WTC11 (cell line): ENCODE measurements around the gene TNFSF4.

ENCODE experiments used
- CREB1 ChIP-seq: sonication (generic); formaldehyde crosslinking; IDR thresholded peaks from 2 replicates; pipeline ENCODE4 v1.8.0; 2023; ENCODE audit warnings: mild to moderate bottlenecking, missing genetic modification reagents
- FOXP1 ChIP-seq: sonication (generic); formaldehyde crosslinking; IDR thresholded peaks from 2 replicates; pipeline ENCODE4 v1.8.0; 2022; ENCODE audit warnings: missing genetic modification reagents, mild to moderate bottlenecking, moderate library complexity, borderline replicate concordance
- GTF2I ChIP-seq: fragments of 250-450 bp; sonication (Bioruptor Pico); conservative IDR thresholded peaks from 2 replicates; pipeline ENCODE4 v1.4.0; 2021; ENCODE audit warnings: mild to moderate bottlenecking
- RELA ChIP-seq: sonication (generic); formaldehyde crosslinking; IDR thresholded peaks from 2 replicates; pipeline ENCODE4 v1.8.1; 2022; ENCODE audit warnings: missing genetic modification reagents, mild to moderate bottlenecking, borderline replicate concordance
- SMAD3 ChIP-seq: sonication (generic); formaldehyde crosslinking; IDR thresholded peaks from 2 replicates; pipeline ENCODE4 v1.8.0; 2022; ENCODE audit warnings: missing genetic modification reagents, mild to moderate bottlenecking, borderline replicate concordance
- SP1 ChIP-seq: sonication (generic); formaldehyde crosslinking; conservative IDR thresholded peaks from 2 replicates; pipeline ENCODE4 v1.8.1; 2022; ENCODE audit warnings: missing genetic modification reagents
- TP53 ChIP-seq: sonication (generic); formaldehyde crosslinking; IDR thresholded peaks from 2 replicates; pipeline ENCODE4 v1.8.1; 2023; ENCODE audit warnings: mild to moderate bottlenecking, missing genetic modification reagents
- ZNF232 ChIP-seq: sonication (generic); formaldehyde crosslinking; IDR thresholded peaks from 2 replicates; pipeline ENCODE4 v1.8.0; 2022; ENCODE audit warnings: mild to moderate bottlenecking, missing genetic modification reagents
- TF ChIP-seq, protein P1 (sequence below): fragments of 200-600 bp; IDR thresholded peaks from 2 replicates; pipeline ENCODE4 v1.8.0; 2022; ENCODE audit warnings: antibody characterized with exemption
- TF ChIP-seq, protein P2 (sequence below): sonication (generic); formaldehyde crosslinking; IDR thresholded peaks from 2 replicates; pipeline ENCODE4 v1.8.1; 2022; ENCODE audit warnings: mild to moderate bottlenecking, moderate library complexity, missing genetic modification reagents
- TF ChIP-seq, protein P3 (sequence below): sonication (generic); formaldehyde crosslinking; IDR thresholded peaks from 2 replicates; pipeline ENCODE4 v1.8.1; 2023; ENCODE audit warnings: mild to moderate bottlenecking, missing genetic modification reagents, moderate library complexity
- TF ChIP-seq, protein P4 (sequence below): sonication (generic); formaldehyde crosslinking; conservative IDR thresholded peaks from 2 replicates; pipeline ENCODE4 v1.8.1; 2022; ENCODE audit warnings: mild to moderate bottlenecking, missing genetic modification reagents
- TF ChIP-seq, protein P5 (sequence below): sonication (generic); formaldehyde crosslinking; IDR thresholded peaks from 2 replicates; pipeline ENCODE4 v1.8.0; 2022; ENCODE audit warnings: mild to moderate bottlenecking, missing genetic modification reagents

DNA sequence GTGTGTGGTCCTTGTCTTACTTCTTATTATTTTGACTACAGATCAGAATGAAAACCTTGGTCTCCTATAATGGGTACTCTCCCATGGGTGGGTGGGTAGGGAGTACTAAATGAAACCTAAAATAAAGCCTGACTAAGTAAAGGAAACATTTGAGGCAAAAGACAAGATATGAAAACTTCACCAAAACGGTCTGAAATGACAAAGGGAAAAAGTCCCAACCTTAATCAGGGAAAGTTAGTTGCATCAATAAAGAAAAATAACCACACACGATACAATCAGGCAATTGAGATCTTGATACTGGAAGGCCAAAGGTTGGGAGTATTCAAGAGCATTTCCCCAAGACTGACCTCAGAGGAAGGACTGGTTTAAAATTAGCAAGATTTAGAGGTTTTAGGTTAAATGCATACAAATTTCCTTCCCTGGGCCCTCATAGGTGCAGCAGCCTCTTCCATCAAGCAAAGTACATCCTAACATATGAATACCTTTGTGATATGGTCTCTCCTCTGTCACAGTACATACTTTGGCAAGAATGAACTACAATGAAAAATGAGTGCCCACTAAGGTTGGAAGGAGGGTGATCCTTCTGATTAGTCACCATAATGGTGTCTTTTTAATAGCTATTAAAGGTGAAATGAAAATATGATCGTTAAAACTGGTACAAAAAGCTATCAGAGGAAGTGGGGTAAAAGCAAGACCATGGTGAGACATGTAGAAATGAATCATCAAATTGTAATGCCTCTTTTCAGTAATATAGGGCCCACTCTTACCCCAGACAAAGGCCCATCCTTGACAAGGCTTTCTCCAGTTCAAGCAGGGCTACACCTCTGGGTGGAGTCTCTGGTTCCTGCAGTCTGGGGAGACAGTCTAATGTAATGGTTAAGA, 15.3 kb upstream of the TNFSF4 start:
- no peak for TF ChIP-seq TP53 (CRISPR knock-in tag)
- no peak for TF ChIP-seq RELA (CRISPR knock-in tag)
- TF ChIP-seq, protein P1, sequence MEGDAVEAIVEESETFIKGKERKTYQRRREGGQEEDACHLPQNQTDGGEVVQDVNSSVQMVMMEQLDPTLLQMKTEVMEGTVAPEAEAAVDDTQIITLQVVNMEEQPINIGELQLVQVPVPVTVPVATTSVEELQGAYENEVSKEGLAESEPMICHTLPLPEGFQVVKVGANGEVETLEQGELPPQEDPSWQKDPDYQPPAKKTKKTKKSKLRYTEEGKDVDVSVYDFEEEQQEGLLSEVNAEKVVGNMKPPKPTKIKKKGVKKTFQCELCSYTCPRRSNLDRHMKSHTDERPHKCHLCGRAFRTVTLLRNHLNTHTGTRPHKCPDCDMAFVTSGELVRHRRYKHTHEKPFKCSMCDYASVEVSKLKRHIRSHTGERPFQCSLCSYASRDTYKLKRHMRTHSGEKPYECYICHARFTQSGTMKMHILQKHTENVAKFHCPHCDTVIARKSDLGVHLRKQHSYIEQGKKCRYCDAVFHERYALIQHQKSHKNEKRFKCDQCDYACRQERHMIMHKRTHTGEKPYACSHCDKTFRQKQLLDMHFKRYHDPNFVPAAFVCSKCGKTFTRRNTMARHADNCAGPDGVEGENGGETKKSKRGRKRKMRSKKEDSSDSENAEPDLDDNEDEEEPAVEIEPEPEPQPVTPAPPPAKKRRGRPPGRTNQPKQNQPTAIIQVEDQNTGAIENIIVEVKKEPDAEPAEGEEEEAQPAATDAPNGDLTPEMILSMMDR, result no peak
- TF ChIP-seq, protein P2, sequence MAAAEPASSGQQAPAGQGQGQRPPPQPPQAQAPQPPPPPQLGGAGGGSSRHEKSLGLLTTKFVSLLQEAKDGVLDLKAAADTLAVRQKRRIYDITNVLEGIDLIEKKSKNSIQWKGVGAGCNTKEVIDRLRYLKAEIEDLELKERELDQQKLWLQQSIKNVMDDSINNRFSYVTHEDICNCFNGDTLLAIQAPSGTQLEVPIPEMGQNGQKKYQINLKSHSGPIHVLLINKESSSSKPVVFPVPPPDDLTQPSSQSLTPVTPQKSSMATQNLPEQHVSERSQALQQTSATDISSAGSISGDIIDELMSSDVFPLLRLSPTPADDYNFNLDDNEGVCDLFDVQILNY (CRISPR knock-in tag), result no peak
- TF ChIP-seq ZNF232 (CRISPR knock-in tag), result no peak
- TF ChIP-seq SP1 (CRISPR knock-in tag), result no peak
- TF ChIP-seq FOXP1 (CRISPR knock-in tag), result no peak
- TF ChIP-seq CREB1 (CRISPR knock-in tag), result no peak
- TF ChIP-seq, protein P3, sequence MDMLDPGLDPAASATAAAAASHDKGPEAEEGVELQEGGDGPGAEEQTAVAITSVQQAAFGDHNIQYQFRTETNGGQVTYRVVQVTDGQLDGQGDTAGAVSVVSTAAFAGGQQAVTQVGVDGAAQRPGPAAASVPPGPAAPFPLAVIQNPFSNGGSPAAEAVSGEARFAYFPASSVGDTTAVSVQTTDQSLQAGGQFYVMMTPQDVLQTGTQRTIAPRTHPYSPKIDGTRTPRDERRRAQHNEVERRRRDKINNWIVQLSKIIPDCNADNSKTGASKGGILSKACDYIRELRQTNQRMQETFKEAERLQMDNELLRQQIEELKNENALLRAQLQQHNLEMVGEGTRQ (CRISPR knock-in tag), result no peak
- TF ChIP-seq SMAD3 (CRISPR knock-in tag), result no peak
- TF ChIP-seq GTF2I (CRISPR knock-in tag), result no peak
- TF ChIP-seq, protein P4, sequence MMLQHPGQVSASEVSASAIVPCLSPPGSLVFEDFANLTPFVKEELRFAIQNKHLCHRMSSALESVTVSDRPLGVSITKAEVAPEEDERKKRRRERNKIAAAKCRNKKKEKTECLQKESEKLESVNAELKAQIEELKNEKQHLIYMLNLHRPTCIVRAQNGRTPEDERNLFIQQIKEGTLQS (CRISPR knock-in tag), result no peak
- TF ChIP-seq, protein P5, sequence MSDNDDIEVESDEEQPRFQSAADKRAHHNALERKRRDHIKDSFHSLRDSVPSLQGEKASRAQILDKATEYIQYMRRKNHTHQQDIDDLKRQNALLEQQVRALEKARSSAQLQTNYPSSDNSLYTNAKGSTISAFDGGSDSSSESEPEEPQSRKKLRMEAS, result no peak
